MM.1S (cell line): Measurements from ENCODE around the gene SCGN.

Source experiments
- DNase-seq: peaks from one replicate; pipeline ENCODE4 v3.0.0-alpha.2; 2015
- H2AFZ ChIP-seq: fragments of 300-600 bp; sonication (generic); 2 replicates; pipeline ENCODE4 v1.6.0; 2016; ENCODE audit warnings: antibody characterized with exemption, low read length
- H3F3A ChIP-seq: fragments of 300-600 bp; sonication (generic); 2 replicates; pipeline ENCODE4 v1.6.1; 2016; ENCODE audit warnings: mild to moderate bottlenecking, antibody characterized with exemption, low read length, moderate library complexity, mixed read lengths; ENCODE audit not compliant: insufficient read depth
- H3K27ac ChIP-seq: fragments of 300-600 bp; sonication (generic); 2 replicates; pipeline ENCODE4 v1.5.1; 2016; ENCODE audit warnings: mild to moderate bottlenecking, low read length
- H3K27me3 ChIP-seq: fragments of 300-600 bp; sonication (generic); replicated peaks from 2 replicates; pipeline ENCODE4 v1.6.0; 2016; ENCODE audit warnings: low read length; ENCODE audit not compliant: insufficient read depth
- H3K36me3 ChIP-seq: fragments of 300-600 bp; sonication (generic); replicated peaks from 2 replicates; pipeline ENCODE4 v1.6.1; 2016; ENCODE audit warnings: mild to moderate bottlenecking, low read length, mixed read lengths; ENCODE audit not compliant: insufficient read depth
- H3K4me1 ChIP-seq: fragments of 300-600 bp; sonication (generic); 2 replicates; pipeline ENCODE4 v1.6.1; 2016; ENCODE audit warnings: low read length, mixed read lengths
- H3K4me2 ChIP-seq: fragments of 300-600 bp; sonication (generic); 2 replicates; pipeline ENCODE4 v1.6.0; 2016; ENCODE audit warnings: low read depth, low read length
- H3K4me3 ChIP-seq: fragments of 300-600 bp; sonication (generic); 2 replicates; pipeline ENCODE4 v1.5.1; 2016; ENCODE audit warnings: low read length, mixed read lengths
- H3K79me2 ChIP-seq: fragments of 300-600 bp; sonication (generic); 2 replicates; pipeline ENCODE4 v1.6.1; 2016; ENCODE audit warnings: mixed run types, low read length, mixed read lengths
- H3K9ac ChIP-seq: fragments of 300-600 bp; sonication (generic); 2 replicates; pipeline ENCODE4 v1.6.1; 2016; ENCODE audit warnings: low read length, mixed read lengths
- H3K9me2 ChIP-seq: fragments of 300-600 bp; sonication (generic); replicated peaks from 2 replicates; pipeline ENCODE4 v1.6.1; 2016; ENCODE audit warnings: mild to moderate bottlenecking, low read length, mixed read lengths; ENCODE audit not compliant: insufficient read depth
- H3K9me3 ChIP-seq: fragments of 300-600 bp; sonication (generic); replicated peaks from 2 replicates; pipeline ENCODE4 v1.6.1; 2016; ENCODE audit warnings: mild to moderate bottlenecking, low read length, mixed read lengths; ENCODE audit not compliant: insufficient read depth
- H4K20me1 ChIP-seq: fragments of 300-600 bp; sonication (generic); 2 replicates; pipeline ENCODE4 v1.6.1; 2016; ENCODE audit warnings: mild to moderate bottlenecking, low read length, moderate library complexity, mixed read lengths; ENCODE audit not compliant: insufficient read depth
- CTCF ChIP-seq: fragments of 300-600 bp; sonication (generic); IDR thresholded peaks from 2 replicates; pipeline ENCODE4 v1.5.1; 2016; ENCODE audit warnings: antibody characterized with exemption, low read length, mixed read lengths
- EZH2 ChIP-seq: fragments of 300-600 bp; sonication (generic); optimal IDR thresholded peaks from 2 replicates; pipeline ENCODE3; 2017; ENCODE audit warnings: low read depth, mild to moderate bottlenecking, antibody characterized with exemption, low read length, mixed read lengths
- EZH2phosphoT487 ChIP-seq: fragments of 300-600 bp; sonication (generic); IDR thresholded peaks from 2 replicates; pipeline ENCODE4 v1.6.1; 2018; ENCODE audit warnings: antibody characterized with exemption, low read length

The SCGN gene

GRCh38 chr6:25670208-25670607 is 18.2 kb downstream of the SCGN start:
- H3K36me3 ChIP-seq, result no peaks in the 10 kb centered on the region
- H3F3A ChIP-seq, result no peaks in the 10 kb centered on the region
- no peak overlapping the region for H3K4me2 ChIP-seq
- no peak overlapping the region for H2AFZ ChIP-seq
- H3K27me3 ChIP-seq, result no peaks in the 10 kb centered on the region
- DNase-seq, result no peak
- H3K79me2 ChIP-seq, result no peaks in the 10 kb centered on the region
- H3K4me3 ChIP-seq, result no peak overlapping the region
- TF ChIP-seq CTCF (no peak), EZH2phosphoT487 (no peak), EZH2 (no peak)
- no peak overlapping the region for H3K9ac ChIP-seq
- H3K9me3 ChIP-seq, result no peaks in the 10 kb centered on the region
- H3K27ac ChIP-seq, result no peak overlapping the region
- H4K20me1 ChIP-seq, result no peaks in the 10 kb centered on the region
- no peaks in the 10 kb centered on the region for H3K9me2 ChIP-seq
- no peaks in the 10 kb centered on the region for H3K4me1 ChIP-seq

GRCh38 chr6:25670793-25671513 is 18.9 kb downstream of the SCGN start:
- Histone ChIP-seq H3K79me2 (no peaks in the 10 kb centered on the region), H3K27me3 (no peaks in the 10 kb centered on the region), H3K36me3 (no peaks in the 10 kb centered on the region), H3K4me1 (no peaks in the 10 kb centered on the region), H3K4me3 (no peak overlapping the region), H3K9ac (no peak overlapping the region), H2AFZ (no peak overlapping the region), H3K9me2 (no peaks in the 10 kb centered on the region), H3K4me2 (no peak overlapping the region), H3K27ac (no peak overlapping the region), H4K20me1 (no peaks in the 10 kb centered on the region), H3K9me3 (no peaks in the 10 kb centered on the region), H3F3A (no peaks in the 10 kb centered on the region)
- no peak for TF ChIP-seq EZH2
- no peak for TF ChIP-seq CTCF
- no peak for DNase-seq

GRCh38 chr6:25671652-25672051 is 19.6 kb downstream of the SCGN start:
- Histone ChIP-seq H3K9me2 (no peaks in the 10 kb centered on the region), H3K79me2 (no peaks in the 10 kb centered on the region), H4K20me1 (no peaks in the 10 kb centered on the region), H3K4me1 (no peaks in the 10 kb centered on the region), H3K27ac (no peak overlapping the region), H3K9ac (no peak overlapping the region), H2AFZ (no peak overlapping the region), H3K36me3 (no peaks in the 10 kb centered on the region), H3K4me3 (no peak overlapping the region), H3F3A (no peaks in the 10 kb centered on the region), H3K27me3 (no peaks in the 10 kb centered on the region), H3K9me3 (no peaks in the 10 kb centered on the region), H3K4me2 (no peak overlapping the region)
- no peak for DNase-seq
- TF ChIP-seq EZH2phosphoT487 (no peak), CTCF (no peak), EZH2 (no peak)
